Naive thymus-derived CD4-positive, alpha-beta T cell (primary cell): ENCODE data around the gene ZDHHC14. TPM values are rescaled to one million over a fixed set of nuclear protein-coding genes. Genes with fewer than 3 reads are reported as not detected.

Source experiments
- ATAC-seq: fragments of 150-1000 bp; cut with Tn5 transposase; 2 replicates; pipeline ENCODE4 v1.10.0; 2021; ENCODE audit warnings: mild to moderate bottlenecking, moderate library complexity
- CTCF ChIA-PET: fragments of 350-600 bp; sonication (Branson Sonifier 250); formaldehyde crosslinking; loops from one replicate; lab custom pipeline; 2021; ENCODE audit warnings: antibody characterized with exemption; lab: Charles Lee
- POLR2A ChIA-PET: fragments of 350-600 bp; sonication (Branson Sonifier 250); formaldehyde crosslinking; loops from one replicate; lab custom pipeline; 2021; ENCODE audit warnings: antibody characterized with exemption, inconsistent platforms; lab: Charles Lee
- DNase-seq, 9 donors: peaks; one replicate each; pipeline versions ENCODE4 v3.0.0 to v3.0.0-alpha.2; 2020 to 2022; ENCODE audit warnings: mixed read lengths in 1 of 9
- H3K27ac ChIP-seq: one replicate; pipeline ENCODE4 v1.7.0; 2013; ENCODE audit warnings: mild to moderate bottlenecking, low read depth, low read length, moderate library complexity
- H3K27me3 ChIP-seq, 2 donors: one replicate each; pipeline ENCODE4 v1.7.0; 2013; ENCODE audit warnings: low read length in 2 of 2, mild to moderate bottlenecking in 2 of 2, moderate library complexity in 2 of 2; ENCODE audit not compliant: control insufficient read depth in 2 of 2, insufficient read depth in 2 of 2
- H3K36me3 ChIP-seq, 3 experiments: 1 replicate in 2 of 3; 2 replicates in 1 of 3; pipeline ENCODE4 v1.7.0; 2013; ENCODE audit warnings: low read length in 3 of 3, mild to moderate bottlenecking in 3 of 3, moderate library complexity in 1 of 3; ENCODE audit not compliant: insufficient read depth in 3 of 3, control insufficient read depth in 2 of 3
- H3K4me1 ChIP-seq, 2 donors: one replicate each; pipeline ENCODE4 v1.7.0; 2013; ENCODE audit warnings: low read length in 2 of 2, mild to moderate bottlenecking in 2 of 2, moderate library complexity in 1 of 2; ENCODE audit not compliant: control insufficient read depth in 2 of 2, insufficient read depth in 2 of 2
- H3K4me3 ChIP-seq: 2 replicates; pipeline ENCODE4 v1.7.0; 2013; ENCODE audit warnings: mild to moderate bottlenecking, low read length
- H3K9me3 ChIP-seq, 3 experiments: 1 replicate in 2 of 3; 2 replicates in 1 of 3; pipeline ENCODE4 v1.7.0; 2013; ENCODE audit warnings: low read length in 3 of 3; ENCODE audit not compliant: control insufficient read depth in 2 of 3
- H3K27ac Mint-ChIP-seq, 9 donors: one replicate each; pipeline ENCODE4 v1.8.0; 2020 to 2022; ENCODE audit warnings: mixed read lengths in 9 of 9, mild to moderate bottlenecking in 8 of 9, moderate library complexity in 5 of 9, inconsistent platforms in 2 of 9
- H3K27me3 Mint-ChIP-seq, 5 donors: one replicate each; pipeline ENCODE4 v1.8.0; 2021 to 2022; ENCODE audit warnings: mixed read lengths in 5 of 5, mild to moderate bottlenecking in 1 of 5
- H3K36me3 Mint-ChIP-seq, 5 donors: one replicate each; pipeline ENCODE4 v1.8.0; 2020 to 2022; ENCODE audit warnings: mixed read lengths in 5 of 5, mild to moderate bottlenecking in 3 of 5, inconsistent platforms in 1 of 5
- H3K4me1 Mint-ChIP-seq, 7 donors: one replicate each; pipeline ENCODE4 v1.8.0; 2020 to 2022; ENCODE audit warnings: mixed read lengths in 7 of 7, mild to moderate bottlenecking in 3 of 7, inconsistent platforms in 1 of 7
- H3K4me3 Mint-ChIP-seq, 10 donors: one replicate each; pipeline ENCODE4 v1.8.0; 2020 to 2022; ENCODE audit warnings: mild to moderate bottlenecking in 10 of 10, mixed read lengths in 10 of 10, moderate library complexity in 6 of 10, inconsistent platforms in 2 of 10
- H3K9me3 Mint-ChIP-seq, 11 donors: one replicate each; pipeline ENCODE4 v1.8.0; 2020 to 2022; ENCODE audit warnings: mixed read lengths in 11 of 11, mild to moderate bottlenecking in 4 of 11, inconsistent platforms in 1 of 11, moderate library complexity in 1 of 11
- intact Hi-C, 2 donors: fragments of 100-400 bp; cut with micrococcal nuclease; formaldehyde crosslinking; loops; one replicate each; pipeline ENCODE4 v1.15.1; 2023
- polyA plus RNA-seq, 2 donors: library from polyadenylated mRNA; unstranded; fragments of 300-500 nt; fragmentation: Illumina TruSeq; gene quantifications; one replicate each; pipeline ENCODE4 v1.2.3, GENCODE V29; 2021
- total RNA-seq, 6 experiments: library from RNA in 5 of 6; stranded (reverse) in 5 of 6; gene quantifications; 1 replicate in 5 of 6; 2 replicates in 1 of 6; pipeline ENCODE4 v1.2.3 and lab custom pipeline; 2021 to 2026

Gene ZDHHC14
- total and polyA plus RNA-seq, 7 experiments from 2014 or later = 0.13 to 18.2 (median 0.95) TPM

DNA sequence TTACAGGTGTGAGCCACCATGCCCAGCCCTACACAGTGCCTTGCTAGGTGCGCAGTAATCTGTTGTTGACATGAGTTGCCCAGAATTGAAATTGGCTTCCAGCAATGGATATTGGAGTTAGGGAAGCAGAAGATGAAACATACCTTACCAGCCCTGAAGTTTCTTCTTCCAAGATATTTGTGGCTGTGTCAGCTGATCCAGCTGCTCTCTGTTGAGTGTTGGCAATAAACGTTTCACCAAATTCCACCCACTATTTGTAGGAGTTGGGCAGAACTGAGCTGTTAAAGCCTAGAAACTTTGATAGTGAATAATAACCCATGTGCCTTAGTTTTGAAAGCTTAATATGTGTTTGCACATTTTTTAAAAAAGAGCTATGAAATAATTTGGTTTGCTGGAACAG is 223.8 kb downstream of the ZDHHC14 start:
- peaks cover 0 to 2% (median 0%) of the 10 kb centered on the region in 5 donors for H3K27me3 Mint-ChIP-seq
- no peak overlapping the region for H3K27ac Mint-ChIP-seq
- H3K9me3 Mint-ChIP-seq = no peaks in the 10 kb centered on the region
- H3K27ac ChIP-seq = no peak overlapping the region
- no peaks in the 10 kb centered on the region for H3K27me3 ChIP-seq
- ATAC-seq = no peak
- ChIA-PET CTCF (interaction anchor here (1.3 kb wide), 1 partner anchor 290 kb away, joined by 3 read pairs; no protein-coding TSS in a partner anchor), POLR2A (interaction anchor here (1.4 kb wide), 1 partner anchor 10 kb away, joined by 3 read pairs; no protein-coding TSS in a partner anchor)
- no peak for DNase-seq
- H3K4me1 Mint-ChIP-seq = peaks cover 0 to 5% (median 0%) of the 10 kb centered on the region in 7 donors
- no peaks in the 10 kb centered on the region for H3K36me3 ChIP-seq
- no peaks in the 10 kb centered on the region for H3K36me3 Mint-ChIP-seq
- intact Hi-C loops = no loop called here
- H3K4me3 Mint-ChIP-seq = no peak overlapping the region
- H3K4me1 ChIP-seq = no peaks in the 10 kb centered on the region
- no peak overlapping the region for H3K4me3 ChIP-seq
- H3K9me3 ChIP-seq = no peaks in the 10 kb centered on the region

DNA sequence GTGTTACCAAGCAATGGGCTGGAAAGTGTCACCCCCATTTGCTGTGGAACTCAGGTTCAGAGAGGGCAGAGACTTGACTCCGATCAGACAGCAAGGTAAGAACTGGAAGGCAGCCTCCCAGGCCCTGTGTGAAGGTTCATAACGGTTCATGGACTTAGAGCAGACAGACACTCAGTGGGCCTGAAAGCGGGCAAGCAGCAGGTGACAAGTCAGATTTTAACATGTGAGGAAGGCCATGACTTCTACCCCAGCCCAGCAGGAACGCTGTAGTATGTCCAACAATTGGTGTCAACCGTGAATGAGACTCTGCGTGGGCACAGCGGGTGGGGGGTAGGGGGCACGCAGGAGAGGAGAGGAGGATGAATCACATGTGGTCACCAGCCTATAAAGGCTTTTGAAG is 224.5 kb downstream of the ZDHHC14 start:
- Histone ChIP-seq H3K4me3 (no peak overlapping the region), H3K36me3 (no peaks in the 10 kb centered on the region), H3K9me3 (no peaks in the 10 kb centered on the region), H3K27ac (no peak overlapping the region), H3K4me1 (no peaks in the 10 kb centered on the region), H3K27me3 (no peaks in the 10 kb centered on the region)
- intact Hi-C loops = no loop called here
- no peak for ATAC-seq
- no peak for DNase-seq
- no peaks in the 10 kb centered on the region for H3K36me3 Mint-ChIP-seq
- H3K4me3 Mint-ChIP-seq = no peak overlapping the region
- no peak overlapping the region for H3K27ac Mint-ChIP-seq
- POLR2A ChIA-PET = interaction anchor here (1.4 kb wide), 1 partner anchor 11 kb away, joined by 3 read pairs; no protein-coding TSS in a partner anchor
- H3K4me1 Mint-ChIP-seq = peaks cover 0 to 5% (median 0%) of the 10 kb centered on the region in 7 donors
- CTCF ChIA-PET = interaction anchor here (1.3 kb wide), 1 partner anchor 291 kb away, joined by 3 read pairs; no protein-coding TSS in a partner anchor
- H3K27me3 Mint-ChIP-seq = peaks cover 0 to 2% (median 0%) of the 10 kb centered on the region in 5 donors
- H3K9me3 Mint-ChIP-seq = no peaks in the 10 kb centered on the region

DNA sequence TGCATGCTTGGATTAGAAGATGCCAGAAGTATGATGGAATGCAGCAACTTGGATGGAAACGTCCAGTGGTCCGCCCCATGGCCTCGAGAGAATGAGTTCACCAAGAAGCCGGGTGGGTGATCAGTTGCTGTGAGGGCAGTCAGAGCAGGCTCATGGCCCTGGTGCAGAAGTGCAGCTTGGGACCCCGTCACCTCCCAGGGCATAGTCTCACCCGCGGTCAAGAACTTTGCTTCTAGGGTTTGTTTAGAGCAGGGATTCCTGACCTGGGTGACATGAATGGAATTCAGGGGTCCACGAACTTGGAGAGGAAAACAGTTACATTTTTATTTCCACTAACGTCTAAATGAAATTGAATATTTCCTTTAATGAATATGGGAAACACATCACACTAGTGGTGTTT is 225.5 kb downstream of the ZDHHC14 start:
- H3K4me3 ChIP-seq = no peak overlapping the region
- H3K4me3 Mint-ChIP-seq = no peak overlapping the region
- H3K4me1 Mint-ChIP-seq = peaks cover 0 to 5% (median 0%) of the 10 kb centered on the region in 7 donors
- ChIA-PET POLR2A (no interaction called here), CTCF (no interaction called here)
- H3K27me3 ChIP-seq = no peaks in the 10 kb centered on the region
- no peak overlapping the region for H3K27ac Mint-ChIP-seq
- no peaks in the 10 kb centered on the region for H3K9me3 ChIP-seq
- intact Hi-C loops = no loop called here
- H3K36me3 ChIP-seq = no peaks in the 10 kb centered on the region
- DNase-seq = no peak
- H3K27ac ChIP-seq = no peak overlapping the region
- H3K4me1 ChIP-seq = no peaks in the 10 kb centered on the region
- H3K9me3 Mint-ChIP-seq = no peaks in the 10 kb centered on the region
- no peak for ATAC-seq
- H3K36me3 Mint-ChIP-seq = no peaks in the 10 kb centered on the region
- peaks cover 0 to 2% (median 0%) of the 10 kb centered on the region in 5 donors for H3K27me3 Mint-ChIP-seq

- CTCF ChIA-PET = no interaction called here
- no peaks in the 10 kb centered on the region for H3K36me3 ChIP-seq
- H3K4me3 Mint-ChIP-seq = no peak overlapping the region
- peaks cover 0 to 2% (median 0%) of the 10 kb centered on the region in 5 donors for H3K27me3 Mint-ChIP-seq
- H3K9me3 Mint-ChIP-seq = peaks cover 0 to 1% (median 0%) of the 10 kb centered on the region in 11 donors
- H3K9me3 ChIP-seq = no peaks in the 10 kb centered on the region
- H3K27ac Mint-ChIP-seq = no peak overlapping the region
- H3K27ac ChIP-seq = no peak overlapping the region
- peaks cover 0 to 9% (median 0%) of the 10 kb centered on the region in 7 donors for H3K4me1 Mint-ChIP-seq
- intact Hi-C loops = no loop called here
- POLR2A ChIA-PET = no interaction called here
- no peaks in the 10 kb centered on the region for H3K27me3 ChIP-seq
- no peak for DNase-seq
- peak; percentile 29 for ATAC-seq
- H3K4me1 ChIP-seq = no peaks in the 10 kb centered on the region
- no peaks in the 10 kb centered on the region for H3K36me3 Mint-ChIP-seq
- H3K4me3 ChIP-seq = no peak overlapping the region
Measured at GRCh38 chr6:157607317-157608109, 226.5 kb downstream of the ZDHHC14 start.

- no peak overlapping the region for H3K4me3 ChIP-seq
- H3K27ac ChIP-seq = no peak overlapping the region
- H3K27me3 Mint-ChIP-seq = peaks cover 0 to 2% (median 0%) of the 10 kb centered on the region in 5 donors
- intact Hi-C loops = no loop called here
- ChIA-PET CTCF (no interaction called here), POLR2A (no interaction called here)
- no peaks in the 10 kb centered on the region for H3K4me1 ChIP-seq
- H3K36me3 ChIP-seq = no peaks in the 10 kb centered on the region
- peaks cover 0 to 9% (median 0%) of the 10 kb centered on the region in 7 donors for H3K4me1 Mint-ChIP-seq
- peak overlapping the region in 1 of 9 donors; percentile 63 for H3K27ac Mint-ChIP-seq
- DNase-seq = no peak
- no peaks in the 10 kb centered on the region for H3K36me3 Mint-ChIP-seq
- peaks cover 0 to 1% (median 0%) of the 10 kb centered on the region in 11 donors for H3K9me3 Mint-ChIP-seq
- H3K9me3 ChIP-seq = no peaks in the 10 kb centered on the region
- ATAC-seq = no peak
- H3K4me3 Mint-ChIP-seq = no peak overlapping the region
- no peaks in the 10 kb centered on the region for H3K27me3 ChIP-seq
Measured at GRCh38 chr6:157608221-157609075, 227.5 kb downstream of the ZDHHC14 start.

GRCh38 chr6:157609117-157609516 is 228.1 kb downstream of the ZDHHC14 start:
- H3K4me1 Mint-ChIP-seq = peaks cover 0 to 10% (median 0%) of the 10 kb centered on the region in 7 donors
- intact Hi-C loops = no loop called here
- no peak overlapping the region for H3K4me3 ChIP-seq
- ChIA-PET POLR2A (no interaction called here), CTCF (no interaction called here)
- no peaks in the 10 kb centered on the region for H3K27me3 Mint-ChIP-seq
- no peaks in the 10 kb centered on the region for H3K27me3 ChIP-seq
- no peaks in the 10 kb centered on the region for H3K9me3 ChIP-seq
- no peaks in the 10 kb centered on the region for H3K4me1 ChIP-seq
- ATAC-seq (no peak), DNase-seq (no peak)
- H3K4me3 Mint-ChIP-seq = no peak overlapping the region
- H3K27ac ChIP-seq = no peak overlapping the region
- H3K36me3 Mint-ChIP-seq = no peaks in the 10 kb centered on the region
- H3K27ac Mint-ChIP-seq = no peak overlapping the region
- no peaks in the 10 kb centered on the region for H3K36me3 ChIP-seq
- H3K9me3 Mint-ChIP-seq = peaks cover 0 to 1% (median 0%) of the 10 kb centered on the region in 11 donors
